HepG2 (cell line): ENCODE data around the gene TK1. TPM values are rescaled to one million over a fixed set of nuclear protein-coding genes. Genes with fewer than 3 reads are reported as not detected.

Source experiments
- ATAC-seq: fragments of 200-7000 bp; cut with Tn5 transposase; 3 replicates; pipeline ENCODE4 v1.9.1; 2020; ENCODE audit warnings: mild to moderate bottlenecking, moderate library complexity
- BruUV-seq: library from RNA; stranded (reverse); fragments of 400-500 nt; replicated peaks from 2 replicates; lab custom pipeline; 2021; lab: Mats Ljungman, UMichigan
- CTCF ChIA-PET: fragments of 300-600 bp; formaldehyde crosslinking; extraction: SDS; loops from one replicate; lab custom pipeline; 2021; ENCODE audit warnings: low total read pairs, inconsistent platforms, low intra/inter-chr PET ratio; lab: Yijun Ruan, JAX
- POLR2A ChIA-PET: fragments of 350-600 bp; sonication (Branson Sonifier 250); formaldehyde crosslinking; loops from one replicate; lab custom pipeline; 2020; ENCODE audit warnings: antibody characterized with exemption, inconsistent platforms; lab: Yijun Ruan, JAX
- DNase-seq: peaks from one replicate; pipeline ENCODE4 v3.0.0-alpha.2; 2015; ENCODE audit warnings: low spot score
- FAIRE-seq: peaks from 3 replicates; lab custom pipeline; 2011; peaks lifted over from hg19 to GRCh38; lab: Jason Lieb, UNC
- H2AFZ ChIP-seq: one replicate; pipeline ENCODE4 v1.6.1; 2011; ENCODE audit warnings: low read length, inconsistent platforms
- H3K27ac ChIP-seq: fragments of 300-600 bp; 3 replicates; pipeline ENCODE4 v1.8.0; 2011; ENCODE audit warnings: mixed run types, mild to moderate bottlenecking, mixed read lengths, low read length, inconsistent platforms; ENCODE audit not compliant: insufficient read depth; ENCODE audit errors: extremely low read length
- H3K27me3 ChIP-seq, 2 experiments: fragments of 200-600 bp in 1 of 2; 2 replicates in 1 of 2; 3 replicates in 1 of 2; pipeline versions ENCODE4 v1.6.0 to v1.8.0; 2011; ENCODE audit warnings: low read length in 2 of 2, mild to moderate bottlenecking in 2 of 2, moderate library complexity in 2 of 2, inconsistent platforms in 1 of 2; ENCODE audit not compliant: insufficient read depth in 2 of 2, control insufficient read depth in 1 of 2
- H3K36me3 ChIP-seq, 2 experiments: fragments of 200-600 bp in 1 of 2; replicated peaks in 1 of 2; 2 replicates in 1 of 2; 3 replicates in 1 of 2; pipeline versions ENCODE4 v1.5.1 to v1.8.0; 2011; ENCODE audit warnings: low read length in 2 of 2, inconsistent platforms in 1 of 2; ENCODE audit not compliant: insufficient read depth in 2 of 2, control insufficient read depth in 1 of 2
- H3K4me1 ChIP-seq: 2 replicates; pipeline ENCODE4 v1.5.1; 2012; ENCODE audit warnings: low read length, inconsistent platforms; ENCODE audit not compliant: insufficient read depth
- H3K4me2 ChIP-seq: 2 replicates; pipeline ENCODE4 v1.6.0; 2011; ENCODE audit warnings: low read depth, low read length, inconsistent platforms
- H3K4me3 ChIP-seq, 3 experiments: fragments of 200-600 bp in 1 of 3; sonication (generic), shearing (Covaris generic) in 1 of 3; replicated peaks in 1 of 3; 2 replicates each; pipeline ENCODE4 v1.5.1; 2011 to 2016; ENCODE audit warnings: low read length in 3 of 3, inconsistent platforms in 2 of 3, low read depth in 2 of 3, mild to moderate bottlenecking in 2 of 3, control low read depth in 1 of 3, mixed read lengths in 1 of 3; ENCODE audit not compliant: insufficient read depth in 1 of 3
- H3K79me2 ChIP-seq: one replicate; pipeline ENCODE4 v1.6.1; 2011; ENCODE audit warnings: low read length, inconsistent platforms; ENCODE audit not compliant: insufficient read depth
- H3K9ac ChIP-seq: 2 replicates; pipeline ENCODE4 v1.6.0; 2011; ENCODE audit warnings: mild to moderate bottlenecking, low read depth, low read length, inconsistent platforms; ENCODE audit not compliant: insufficient read depth
- H3K9me3 ChIP-seq: 2 replicates; pipeline ENCODE4 v1.5.1; 2012; ENCODE audit warnings: mild to moderate bottlenecking, low read length
- H4K20me1 ChIP-seq: 2 replicates; pipeline ENCODE4 v1.6.0; 2011; ENCODE audit warnings: inconsistent platforms, mild to moderate bottlenecking, low read length, moderate library complexity; ENCODE audit not compliant: insufficient read depth
- ARHGAP35 ChIP-seq: sonication (generic); formaldehyde crosslinking; IDR thresholded peaks from 2 replicates; pipeline ENCODE4 v1.9.0; 2022; ENCODE audit warnings: mild to moderate bottlenecking, inconsistent platforms, moderate library complexity, missing genetic modification reagents, borderline replicate concordance
- ASH2L ChIP-seq: fragments of 300-600, 200-600 bp; sonication (generic); IDR thresholded peaks from 2 replicates; pipeline ENCODE4 v1.7.0; 2017; ENCODE audit warnings: low read depth, mild to moderate bottlenecking, moderate library complexity, mixed read lengths, low read length; ENCODE audit not compliant: insufficient read length
- HHEX ChIP-seq: IDR thresholded peaks from 2 replicates; pipeline ENCODE4 v1.6.1; 2016; ENCODE audit warnings: control low read depth
- HNRNPL ChIP-seq: fragments of 200-400 bp; formaldehyde crosslinking; IDR thresholded peaks from 2 replicates; pipeline ENCODE4 v1.6.1; 2017; ENCODE audit warnings: mild to moderate bottlenecking, low read depth, low read length
- MTF2 ChIP-seq: sonication (generic); formaldehyde crosslinking; IDR thresholded peaks from 2 replicates; pipeline ENCODE4 v1.5.0; 2020; ENCODE audit warnings: missing genetic modification reagents, borderline replicate concordance
- NAIF1 ChIP-seq: sonication (generic); formaldehyde crosslinking; IDR thresholded peaks from 2 replicates; pipeline ENCODE4 v1.5.0; 2020; ENCODE audit warnings: mild to moderate bottlenecking, missing genetic modification reagents, borderline replicate concordance
- NR2F2 ChIP-seq: IDR thresholded peaks from 2 replicates; pipeline ENCODE4 v1.6.1; 2012; ENCODE audit warnings: low read depth, inconsistent platforms, borderline replicate concordance
- PTBP1 ChIP-seq: fragments of 200-400 bp; formaldehyde crosslinking; IDR thresholded peaks from 2 replicates; pipeline ENCODE4 v1.6.1; 2018; ENCODE audit warnings: low read length, low read depth; ENCODE audit not compliant: poor library complexity, severe bottlenecking
- RXRA ChIP-seq: sonication (generic); formaldehyde crosslinking; IDR thresholded peaks from 2 replicates; pipeline ENCODE4 v1.5.1; 2020; ENCODE audit warnings: missing genetic modification reagents
- ZFAT ChIP-seq: sonication (generic); formaldehyde crosslinking; conservative IDR thresholded peaks from 2 replicates; pipeline ENCODE4 v1.8.1; 2023; ENCODE audit warnings: missing genetic modification reagents, inconsistent platforms
- ZNF136 ChIP-seq: sonication (generic); formaldehyde crosslinking; IDR thresholded peaks from 2 replicates; pipeline ENCODE4 v1.8.1; 2022; ENCODE audit warnings: low read depth, mild to moderate bottlenecking, moderate library complexity, missing genetic modification reagents
- ZNF160 ChIP-seq: sonication (generic); formaldehyde crosslinking; IDR thresholded peaks from 2 replicates; pipeline ENCODE4 v1.8.0; 2022; ENCODE audit warnings: mild to moderate bottlenecking, inconsistent platforms, missing genetic modification reagents
- ZNF251 ChIP-seq: sonication (generic); formaldehyde crosslinking; IDR thresholded peaks from 2 replicates; pipeline ENCODE4 v1.9.0; 2021; ENCODE audit warnings: mild to moderate bottlenecking, missing genetic modification reagents
- ZNF543 ChIP-seq: sonication (generic); formaldehyde crosslinking; IDR thresholded peaks from 2 replicates; pipeline ENCODE4 v1.4.0; 2020; ENCODE audit warnings: mild to moderate bottlenecking, missing genetic modification reagents
- ZNF557 ChIP-seq: sonication (generic); formaldehyde crosslinking; IDR thresholded peaks from 2 replicates; pipeline ENCODE4 v1.4.0; 2020; ENCODE audit warnings: missing genetic modification reagents
- ZNF570 ChIP-seq: sonication (generic); formaldehyde crosslinking; IDR thresholded peaks from 2 replicates; pipeline ENCODE4 v1.4.0; 2020; ENCODE audit warnings: mild to moderate bottlenecking, missing genetic modification reagents, borderline replicate concordance
- ZNF720 ChIP-seq: sonication (generic); formaldehyde crosslinking; IDR thresholded peaks from 2 replicates; pipeline ENCODE4 v1.4.0; 2020; ENCODE audit warnings: missing genetic modification reagents
- ZNF788 ChIP-seq: sonication (generic); formaldehyde crosslinking; IDR thresholded peaks from 2 replicates; pipeline ENCODE4 v1.5.0; 2020; ENCODE audit warnings: mild to moderate bottlenecking, missing genetic modification reagents, borderline replicate concordance
- ZNF839 ChIP-seq: sonication (generic); formaldehyde crosslinking; IDR thresholded peaks from 2 replicates; pipeline ENCODE4 v1.4.0; 2020; ENCODE audit warnings: missing genetic modification reagents, mild to moderate bottlenecking, borderline replicate concordance
- ZSCAN25 ChIP-seq: sonication (generic); formaldehyde crosslinking; IDR thresholded peaks from 2 replicates; pipeline ENCODE4 v1.8.0; 2022; ENCODE audit warnings: mild to moderate bottlenecking, missing genetic modification reagents
- WGBS: methylation state at CpG from one replicate; pipeline ENCODE4 v1.1.6; 2017; ENCODE audit warnings: low lambda C conversion rate; 5-methylcytosine and 5-hydroxymethylcytosine counted together
- in situ Hi-C: cut with HindIII; loops from 2 replicates; pipeline ENCODE4 v1.10.0; 2017; ENCODE audit warnings: low pct_unique_long_range_greater_than_20kb; ENCODE audit not compliant: extremely low pct_ligation_motif_present
- intact Hi-C: fragments of 100-400 bp; cut with micrococcal nuclease; formaldehyde crosslinking; loops from one replicate; pipeline ENCODE4 v1.10.0; 2022; ENCODE audit not compliant: unreplicated experiment
- polyA plus RNA-seq, 8 experiments: library from polyadenylated mRNA; depleted of rRNA in 3 of 8; stranded (reverse) in 7 of 8; unstranded in 1 of 8; fragments of >200 nt; fragmentation: Illumina TruSeq in 4 of 8; extraction: Trizol in 4 of 8; gene quantifications; 2 replicates each; pipeline versions ENCODE4 v1.2.1 to v1.2.3, GENCODE V29; 2011 to 2016; ENCODE audit warnings: low read depth in 4 of 8, missing spikeins in 1 of 8, mixed read lengths in 1 of 8; ENCODE audit not compliant: insufficient read depth in 1 of 8
- total RNA-seq, 5 experiments: library from RNA; depleted of rRNA; stranded (reverse); fragments of >200 nt; fragmentation: Illumina TruSeq; extraction: Trizol; gene quantifications; 2 replicates each; pipeline ENCODE4 v1.2.3, GENCODE V29; 2016; ENCODE audit warnings: low read depth in 1 of 5
- TF ChIP-seq, protein P1 (sequence below): sonication (generic); formaldehyde crosslinking; IDR thresholded peaks from 2 replicates; pipeline ENCODE4 v1.9.0; 2022; ENCODE audit warnings: low read depth, missing genetic modification reagents

Gene TK1
- total and polyA plus RNA-seq, 2 of the 13 experiments (the other 11 are each of a cell fraction or from before 2014, with no cell fraction given) = 45.0 to 96.0 TPM

GRCh38 chr17:78132767-78133178, 54.1 kb downstream of the TK1 start (continued):
- TF ChIP-seq ZNF160 (CRISPR knock-in tag) (no peak), MTF2 (CRISPR knock-in tag) (no peak), ZFAT (CRISPR knock-in tag) (no peak)
- TF ChIP-seq, protein P1, sequence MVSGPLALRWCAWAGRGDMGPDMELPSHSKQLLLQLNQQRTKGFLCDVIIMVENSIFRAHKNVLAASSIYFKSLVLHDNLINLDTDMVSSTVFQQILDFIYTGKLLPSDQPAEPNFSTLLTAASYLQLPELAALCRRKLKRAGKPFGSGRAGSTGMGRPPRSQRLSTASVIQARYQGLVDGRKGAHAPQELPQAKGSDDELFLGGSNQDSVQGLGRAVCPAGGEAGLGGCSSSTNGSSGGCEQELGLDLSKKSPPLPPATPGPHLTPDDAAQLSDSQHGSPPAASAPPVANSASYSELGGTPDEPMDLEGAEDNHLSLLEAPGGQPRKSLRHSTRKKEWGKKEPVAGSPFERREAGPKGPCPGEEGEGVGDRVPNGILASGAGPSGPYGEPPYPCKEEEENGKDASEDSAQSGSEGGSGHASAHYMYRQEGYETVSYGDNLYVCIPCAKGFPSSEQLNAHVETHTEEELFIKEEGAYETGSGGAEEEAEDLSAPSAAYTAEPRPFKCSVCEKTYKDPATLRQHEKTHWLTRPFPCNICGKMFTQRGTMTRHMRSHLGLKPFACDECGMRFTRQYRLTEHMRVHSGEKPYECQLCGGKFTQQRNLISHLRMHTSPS = peak; percentile 33; the same call in 1 of the 2 replicates

DNA sequence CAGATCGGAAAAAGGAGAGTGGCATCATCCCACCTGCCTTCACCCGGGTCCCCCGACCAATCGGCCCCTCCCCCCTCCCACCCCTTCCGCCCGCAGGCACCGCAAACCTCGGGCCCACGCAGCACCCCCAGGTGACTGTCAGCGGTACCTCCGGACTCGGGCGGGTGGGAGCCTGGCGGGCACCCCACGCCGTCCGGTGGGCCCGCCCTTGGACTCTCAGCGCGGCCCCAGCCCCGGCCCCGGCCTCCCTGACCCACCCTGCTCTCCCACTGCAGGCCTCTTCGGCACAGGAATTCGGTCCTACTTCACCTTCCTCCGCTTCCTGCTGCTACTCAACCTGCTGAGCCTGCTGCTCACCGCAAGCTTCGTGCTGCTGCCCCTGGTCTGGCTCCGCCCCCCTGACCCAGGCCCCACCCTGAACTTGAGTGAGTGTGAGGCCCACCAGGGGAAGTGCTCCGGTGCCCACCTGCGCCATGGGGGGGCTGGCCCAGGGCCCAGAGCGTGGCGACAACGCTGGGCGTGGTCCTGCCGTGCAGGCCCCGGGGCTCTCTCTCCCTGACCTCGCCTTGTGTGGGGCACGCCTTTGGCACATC, 54.7 kb downstream of the TK1 start:
- no peak overlapping the region for H3K9ac ChIP-seq
- no peak overlapping the region for H2AFZ ChIP-seq
- H3K27me3 ChIP-seq = no peaks in the 10 kb centered on the region
- WGBS = 21% methylated on average over 17 of the region's 38 CpGs
- in situ Hi-C loops = no loop called here
- no peaks in the 10 kb centered on the region for H3K9me3 ChIP-seq
- FAIRE-seq = no peak
- H3K4me2 ChIP-seq = peak overlapping the region; percentile 60
- DNase-seq = no peak
- H3K4me1 ChIP-seq = peaks cover 77% of the 10 kb centered on the region
- no peak overlapping the region for H3K27ac ChIP-seq
- no peaks in the 10 kb centered on the region for H3K36me3 ChIP-seq
- peaks cover 6% of the 10 kb centered on the region for H3K79me2 ChIP-seq
- ChIA-PET POLR2A (no interaction called here), CTCF (no interaction called here)
- no TSS peak for BruUV-seq
- H4K20me1 ChIP-seq = no peaks in the 10 kb centered on the region
- intact Hi-C loops = no loop called here
- H3K4me3 ChIP-seq = peak overlapping the region; percentile 13 to 51 (median 44); a peak in 4 of 6 replicates
- ATAC-seq = no peak
- no peak for TF ChIP-seq ZSCAN25 (CRISPR knock-in tag)
- no peak for TF ChIP-seq HHEX (CRISPR knock-in tag)
- TF ChIP-seq ZNF136 (CRISPR knock-in tag) = peak; percentile 74; the same call in 1 of the 2 replicates
- TF ChIP-seq RXRA (CRISPR knock-in tag) = 0 out of 2 replicates have a peak, but pooled peaks have one; percentile 37
- TF ChIP-seq ZNF251 = no peak
- TF ChIP-seq HNRNPL = peak; percentile 79
- no peak for TF ChIP-seq NR2F2
- TF ChIP-seq ZNF557 (CRISPR knock-in tag) = no peak
- no peak for TF ChIP-seq ZNF543 (CRISPR knock-in tag)
- no peak for TF ChIP-seq ZNF720 (CRISPR knock-in tag)
- TF ChIP-seq ZNF839 (CRISPR knock-in tag) = no peak
- peak; percentile 23; the same call in 1 of the 2 replicates for TF ChIP-seq ARHGAP35 (CRISPR knock-in tag)
- no peak for TF ChIP-seq ASH2L
- TF ChIP-seq ZNF570 (CRISPR knock-in tag) = no peak
- TF ChIP-seq NAIF1 (CRISPR knock-in tag) = no peak
- TF ChIP-seq ZNF788 = no peak
- TF ChIP-seq PTBP1 = no peak
